NK-92 (cell line): ENCODE results near the gene PRXL2C.
"Not testable (repeated sequence)": the region's sequence is repeated elsewhere in the genome, so short reads cannot be mapped to it uniquely, and the experiment has no call there.

ENCODE experiments used
- DNase-seq: peaks from one replicate; lab custom pipeline; 2025; ENCODE audit not compliant: unreplicated experiment; lab: John Stamatoyannopoulos, UW

The PRXL2C gene

GRCh38 chr9:96649620-96650324 lies 5.3 kb downstream of the PRXL2C start:
- no peak for DNase-seq

GRCh38 chr9:96646081-96646991 lies 8.8 kb downstream of the PRXL2C start:
- DNase-seq = no peak

- no peak for DNase-seq
These were observed 11.0 kb downstream of the PRXL2C start for GRCh38 chr9:96644137-96644536.

- DNase-seq = no peak
These were observed 13.6 kb downstream of the PRXL2C start for GRCh38 chr9:96641514-96641913.

- DNase-seq = no peak
These were observed 16.3 kb downstream of the PRXL2C start for GRCh38 chr9:96638606-96639364.

- no peak for DNase-seq
These were observed 18.7 kb downstream of the PRXL2C start for GRCh38 chr9:96636368-96636767.

GRCh38 chr9:96633579-96633978 lies 21.5 kb downstream of the PRXL2C start:
- not testable (repeated sequence) for DNase-seq

GRCh38 chr9:96626912-96627311 lies 28.2 kb downstream of the PRXL2C start:
- no peak for DNase-seq

- DNase-seq = no peak
These were observed 33.5 kb downstream of the PRXL2C start for GRCh38 chr9:96621618-96622017.

- no peak for DNase-seq
These were observed 34.3 kb downstream of the PRXL2C start for GRCh38 chr9:96620832-96621269.

- DNase-seq = no peak
These were observed 35.0 kb downstream of the PRXL2C start for GRCh38 chr9:96620181-96620514.

GRCh38 chr9:96619491-96620180 lies 35.5 kb downstream of the PRXL2C start, which contains the start of gene CDC14B:
CDC14B (minus strand) TSS chr9:96619843; CDS start chr9:96619378, 465 bp downstream.
- DNase-seq = no peak

GRCh38 chr9:96619124-96619465 lies 36.0 kb downstream of the PRXL2C start:
- DNase-seq = no peak

GRCh38 chr9:96618209-96619123 lies 36.7 kb downstream of the PRXL2C start:
- DNase-seq = no peak

- no peak for DNase-seq
These were observed 37.5 kb downstream of the PRXL2C start for GRCh38 chr9:96617439-96618185.

- no peak for DNase-seq
These were observed 38.2 kb downstream of the PRXL2C start for GRCh38 chr9:96616817-96617438.

- DNase-seq = no peak
These were observed 39.7 kb downstream of the PRXL2C start for GRCh38 chr9:96615411-96615810.

GRCh38 chr9:96614664-96615063 lies 40.5 kb downstream of the PRXL2C start:
- not testable (repeated sequence) for DNase-seq
